Hepatocyte (in vitro differentiated cells): Measurements from ENCODE around the gene IL17RC.

Experiments used
- CTCF ChIP-seq: fragments of 200-600 bp; sonication (generic); IDR thresholded peaks from 2 replicates; pipeline ENCODE4 v1.5.1; 2016; ENCODE audit warnings: antibody characterized with exemption, mild to moderate bottlenecking; ENCODE audit not compliant: poor library complexity
- EZH2 ChIP-seq: fragments of 200-600 bp; sonication (generic); IDR thresholded peaks from 2 replicates; pipeline ENCODE4 v1.6.1; 2016; ENCODE audit warnings: antibody characterized with exemption, mild to moderate bottlenecking, borderline replicate concordance

- TF ChIP-seq EZH2, result no peak
- TF ChIP-seq CTCF, result peak; percentile 25
These were observed 14.0 kb downstream of the IL17RC start for GRCh38 chr3:9930804-9931418.
